RPMI7951 (cell line): Measurements from ENCODE around the gene ARFGAP1. TPM values are rescaled to one million over a fixed set of nuclear protein-coding genes. Genes with fewer than 3 reads are reported as not detected.

Source experiments
- DNase-seq: peaks from one replicate; pipeline ENCODE4 v3.0.0-alpha.2; 2012; ENCODE audit warnings: low read depth
- total RNA-seq: library from RNA; depleted of rRNA; stranded (reverse); fragments of >200 nt; shearing (Covaris generic); gene quantifications from 2 replicates; pipeline ENCODE4 v1.2.3, GENCODE V29; 2014

ARFGAP1 gene
- total RNA-seq, 1 experiment from 2014 or later, result 29.0 TPM

DNA sequence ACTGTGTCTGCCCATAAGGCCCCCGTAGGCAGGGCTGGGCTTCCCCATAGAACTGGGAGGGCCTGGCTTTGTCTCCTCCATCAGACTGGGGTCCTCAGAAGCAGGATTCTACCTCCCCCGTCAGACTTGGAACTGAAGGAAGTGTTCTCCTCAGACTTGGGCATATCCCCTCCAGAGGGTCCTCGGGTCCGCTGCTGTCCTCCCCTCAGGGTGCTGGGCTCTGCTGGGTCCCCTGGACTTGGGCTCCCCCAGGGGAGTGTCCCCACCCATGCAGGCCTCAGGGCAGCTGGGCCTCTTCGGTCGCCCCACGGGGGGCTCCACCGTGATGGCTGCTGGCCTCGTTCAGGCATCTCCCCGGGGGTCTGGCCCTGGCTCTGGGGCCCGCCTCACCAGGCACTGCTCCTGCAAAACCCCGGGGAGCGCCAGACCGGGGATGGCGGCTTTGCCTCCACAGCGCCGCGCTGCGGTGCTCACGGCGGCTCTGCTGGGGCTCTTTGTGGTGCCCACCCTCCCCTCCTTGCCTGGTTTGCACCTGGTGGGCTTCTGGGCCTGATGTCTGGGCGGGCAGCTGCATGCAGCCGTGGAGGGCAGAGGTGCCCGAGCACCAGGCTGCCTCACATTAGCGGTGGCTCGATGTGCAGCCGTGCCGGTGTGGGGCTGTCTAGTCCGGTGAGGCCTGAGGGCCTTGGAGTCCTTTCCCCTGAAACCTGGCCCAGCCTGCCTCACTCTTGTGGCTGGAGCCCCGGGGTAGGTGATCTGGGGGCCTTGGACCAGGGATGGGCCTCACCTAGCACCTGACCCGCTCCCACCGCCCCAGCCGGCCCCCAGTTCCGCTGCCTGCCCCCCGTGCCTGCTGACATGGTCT is 34.3 kb downstream of the ARFGAP1 start:
- DNase-seq, result no peak

DNA sequence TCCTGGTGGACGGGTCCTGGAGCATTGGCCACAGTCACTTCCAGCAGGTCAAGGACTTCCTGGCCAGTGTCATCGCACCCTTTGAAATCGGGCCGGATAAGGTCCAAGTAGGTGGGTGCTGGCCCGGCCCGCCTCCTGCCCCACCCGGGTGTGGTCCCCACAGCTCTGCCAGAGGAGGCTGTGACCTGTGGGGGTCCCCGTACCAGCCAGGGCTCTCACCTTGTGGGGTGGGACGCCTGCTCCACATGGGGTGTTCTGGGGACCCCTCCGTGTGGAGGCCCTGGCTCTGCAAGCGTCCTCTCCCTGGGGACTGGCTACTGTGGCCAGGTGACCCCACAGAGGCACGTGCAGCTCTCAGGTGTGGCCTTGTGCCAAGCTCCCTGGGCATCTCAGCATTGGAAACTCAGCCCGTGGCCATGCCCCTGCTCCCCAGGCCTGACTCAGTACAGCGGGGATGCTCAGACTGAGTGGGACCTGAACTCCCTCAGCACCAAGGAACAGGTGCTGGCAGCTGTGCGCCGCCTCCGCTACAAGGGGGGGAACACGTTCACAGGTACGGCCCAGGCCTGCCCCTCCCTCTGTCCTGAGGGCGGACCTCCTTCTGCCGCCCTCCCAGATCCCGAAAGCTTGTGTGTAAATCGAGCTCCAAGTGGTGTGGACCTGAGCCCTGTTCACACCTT is 35.1 kb downstream of the ARFGAP1 start:
- no peak for DNase-seq

DNA sequence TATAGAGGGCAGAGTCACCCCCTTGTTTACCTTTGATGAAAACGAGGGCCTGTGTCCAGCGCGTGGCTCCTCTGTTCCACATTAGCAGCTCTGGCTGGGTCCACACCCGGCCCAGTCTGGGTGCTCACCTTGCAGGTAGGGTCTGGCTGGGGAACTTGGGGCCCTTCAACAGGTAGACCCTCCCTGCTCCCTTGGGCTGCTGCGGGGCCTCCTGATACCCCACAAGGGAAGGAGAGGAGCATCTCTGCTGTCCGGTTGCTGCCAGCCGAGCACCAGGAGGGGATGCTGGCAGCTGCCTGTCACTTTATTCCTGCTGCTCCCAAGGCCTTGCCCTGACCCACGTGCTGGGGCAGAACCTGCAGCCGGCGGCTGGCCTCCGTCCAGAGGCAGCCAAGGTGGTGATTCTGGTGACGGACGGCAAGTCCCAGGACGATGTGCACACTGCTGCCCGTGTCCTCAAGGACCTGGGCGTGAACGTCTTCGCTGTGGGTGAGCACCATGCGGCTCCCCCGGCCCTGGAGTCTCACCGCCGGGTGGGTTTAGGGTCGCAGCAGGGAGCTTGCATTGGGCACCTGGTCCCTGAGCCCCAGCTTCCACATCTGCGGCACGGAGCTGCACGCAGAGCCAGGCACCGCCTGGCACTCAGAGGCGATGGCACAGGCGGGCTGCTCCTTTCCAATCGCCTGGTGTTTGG is 35.8 kb downstream of the ARFGAP1 start:
- DNase-seq, result no peak

DNA sequence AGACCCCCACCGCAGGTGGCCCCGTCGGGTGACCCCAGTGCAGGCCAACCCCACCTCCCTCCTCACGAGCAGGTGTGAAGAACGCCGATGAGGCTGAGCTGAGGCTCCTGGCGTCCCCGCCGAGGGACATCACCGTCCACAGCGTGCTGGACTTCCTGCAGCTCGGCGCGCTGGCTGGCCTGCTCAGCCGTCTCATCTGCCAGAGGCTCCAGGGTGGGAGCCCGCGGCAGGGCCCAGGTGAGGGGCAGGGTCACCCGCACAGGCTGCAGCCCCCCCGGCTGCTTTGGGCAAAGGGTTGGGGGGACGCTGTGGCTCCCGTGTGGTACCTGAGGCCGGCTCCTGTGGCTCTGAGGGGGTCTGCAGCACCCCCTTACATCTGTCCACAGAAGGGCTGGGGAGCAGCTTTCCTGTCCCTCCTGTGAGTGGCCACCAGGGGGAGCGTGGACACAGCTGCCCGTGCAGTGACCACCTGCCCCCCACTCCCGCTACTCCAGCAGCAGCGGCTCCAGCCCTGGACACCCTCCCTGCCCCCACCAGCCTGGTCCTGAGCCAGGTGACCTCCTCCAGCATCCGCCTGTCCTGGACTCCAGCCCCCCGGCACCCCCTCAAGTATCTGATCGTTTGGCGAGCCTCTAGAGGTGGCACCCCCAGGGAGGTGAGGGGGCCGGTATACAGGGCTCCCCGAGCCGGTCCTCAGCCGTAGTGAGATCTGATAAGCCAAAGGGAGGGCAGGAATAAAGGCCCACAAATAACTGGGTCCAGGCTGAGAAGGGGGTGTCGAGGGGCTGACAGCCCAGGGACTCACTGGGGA is 36.9 kb downstream of the ARFGAP1 start:
- DNase-seq, result peak; percentile 41

DNA sequence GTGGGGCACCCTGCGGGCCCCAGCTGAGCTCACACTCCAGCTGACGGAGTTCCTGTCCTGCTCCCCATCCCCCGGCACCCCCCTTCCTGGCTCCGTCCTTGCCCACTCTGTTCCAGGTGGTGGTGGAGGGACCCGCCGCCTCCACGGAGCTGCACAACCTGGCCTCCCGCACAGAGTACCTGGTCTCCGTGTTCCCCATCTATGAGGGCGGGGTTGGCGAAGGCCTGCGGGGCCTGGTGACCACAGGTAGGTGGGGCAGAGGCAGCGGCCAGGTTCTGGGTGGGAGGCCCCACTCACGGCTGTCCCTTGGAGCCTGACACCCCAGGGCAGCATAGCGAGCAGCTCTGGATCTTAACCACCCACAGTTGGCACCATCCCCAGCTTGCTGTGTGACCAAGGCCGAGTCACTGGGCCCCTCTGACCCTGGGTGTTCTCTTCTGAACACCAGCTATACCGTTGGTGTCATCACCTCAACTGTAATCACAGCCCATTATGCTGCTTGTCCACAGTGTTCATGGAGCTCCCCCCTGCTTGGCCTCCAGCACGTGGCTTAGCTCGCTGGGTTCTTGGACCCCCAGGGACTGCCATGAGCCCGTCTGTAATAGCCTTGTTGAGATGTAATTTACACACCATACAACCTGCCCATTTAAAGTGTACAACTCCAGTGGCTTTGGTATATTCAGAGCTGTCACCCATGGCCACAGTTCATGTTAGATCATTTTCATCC is 37.8 kb downstream of the ARFGAP1 start:
- DNase-seq, result no peak

DNA sequence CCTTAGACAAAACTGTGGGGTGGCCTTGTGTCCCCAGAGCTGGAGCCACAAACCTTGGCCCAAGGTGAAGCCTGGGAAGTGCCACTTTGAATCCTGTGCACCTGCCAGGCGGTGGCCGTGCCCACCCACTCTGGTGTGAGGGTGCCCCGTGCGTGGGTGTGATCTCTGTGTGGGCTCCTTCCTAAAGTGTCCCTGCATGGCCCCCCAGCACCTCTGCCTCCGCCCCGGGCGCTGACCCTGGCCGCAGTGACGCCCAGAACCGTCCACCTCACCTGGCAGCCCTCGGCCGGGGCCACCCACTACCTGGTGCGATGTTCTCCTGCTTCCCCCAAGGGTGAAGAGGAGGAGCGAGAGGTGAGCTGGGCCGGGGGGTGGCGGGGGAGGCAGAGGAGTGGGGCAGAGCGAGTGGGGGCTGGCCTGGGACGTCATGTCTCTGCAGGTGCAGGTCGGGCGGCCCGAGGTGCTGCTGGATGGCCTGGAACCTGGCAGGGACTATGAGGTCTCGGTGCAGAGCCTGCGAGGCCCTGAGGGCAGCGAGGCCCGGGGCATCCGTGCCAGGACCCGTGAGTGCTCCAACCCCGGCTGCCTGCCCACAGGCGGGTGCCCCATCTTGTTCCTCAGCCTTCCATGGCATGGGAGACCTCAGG is 38.7 kb downstream of the ARFGAP1 start:
- no peak for DNase-seq

DNA sequence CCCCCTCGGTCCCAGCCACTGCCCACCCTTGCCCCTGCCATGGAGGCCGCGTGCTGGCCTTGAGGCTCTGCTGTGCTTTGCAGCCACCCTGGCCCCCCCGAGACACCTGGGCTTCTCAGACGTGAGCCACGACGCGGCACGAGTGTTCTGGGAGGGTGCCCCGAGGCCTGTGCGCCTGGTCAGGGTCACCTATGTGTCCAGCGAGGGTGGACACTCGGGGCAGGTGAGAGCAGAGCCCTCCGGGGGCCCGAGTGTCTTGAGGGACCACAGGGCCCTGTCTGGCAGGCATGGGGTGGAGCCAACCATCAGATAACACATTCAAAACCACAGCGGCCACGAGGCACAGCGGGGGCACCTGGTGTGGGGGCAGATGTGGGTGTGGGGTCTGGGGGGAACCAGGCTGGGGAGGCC is 39.2 kb downstream of the ARFGAP1 start:
- DNase-seq, result no peak

DNA sequence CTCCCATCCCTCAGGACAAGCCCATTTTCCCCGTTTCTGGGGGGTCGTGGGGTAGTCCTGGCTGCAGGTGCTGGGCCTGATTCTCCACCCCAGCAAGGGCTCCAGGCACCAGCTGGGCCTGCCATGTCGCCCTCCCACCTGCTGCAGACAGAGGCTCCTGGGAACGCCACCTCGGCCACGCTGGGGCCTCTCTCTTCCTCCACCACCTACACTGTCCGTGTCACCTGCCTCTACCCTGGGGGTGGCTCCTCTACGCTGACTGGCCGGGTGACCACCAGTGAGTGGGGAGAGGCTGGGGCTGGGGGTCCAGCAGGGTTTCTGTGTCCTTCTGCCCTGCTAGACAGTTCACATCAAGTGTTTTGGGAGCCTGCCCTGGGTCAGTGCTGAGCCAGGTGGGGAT is 39.7 kb downstream of the ARFGAP1 start:
- DNase-seq, result no peak

DNA sequence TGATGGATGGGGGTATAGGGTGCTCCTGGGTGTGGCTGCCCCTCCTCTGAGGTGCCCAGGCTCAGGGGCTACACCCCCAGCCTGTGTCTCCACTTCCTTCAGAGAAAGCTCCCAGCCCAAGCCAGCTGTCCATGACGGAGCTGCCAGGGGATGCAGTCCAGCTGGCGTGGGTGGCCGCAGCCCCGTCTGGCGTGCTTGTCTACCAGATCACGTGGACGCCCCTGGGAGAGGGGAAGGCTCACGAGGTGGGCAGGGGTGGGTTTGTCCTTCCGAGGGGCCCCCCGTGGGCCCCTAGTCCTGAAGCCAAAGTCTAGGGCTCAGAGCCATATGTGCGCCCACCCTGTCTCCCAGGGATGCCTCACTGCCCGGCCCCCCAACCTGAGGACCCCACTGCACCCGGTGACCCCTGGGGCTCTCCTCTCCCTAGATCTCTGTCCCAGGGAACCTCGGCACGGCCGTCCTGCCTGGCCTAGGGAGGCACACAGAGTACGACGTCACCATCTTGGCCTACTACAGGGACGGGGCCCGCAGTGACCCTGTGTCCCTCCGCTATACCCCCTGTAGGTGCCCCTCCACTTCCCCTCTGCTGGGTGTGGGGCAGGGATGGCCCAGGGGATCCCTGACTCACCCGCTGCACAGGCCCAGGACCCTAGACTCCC is 40.2 kb downstream of the ARFGAP1 start:
- no peak for DNase-seq

DNA sequence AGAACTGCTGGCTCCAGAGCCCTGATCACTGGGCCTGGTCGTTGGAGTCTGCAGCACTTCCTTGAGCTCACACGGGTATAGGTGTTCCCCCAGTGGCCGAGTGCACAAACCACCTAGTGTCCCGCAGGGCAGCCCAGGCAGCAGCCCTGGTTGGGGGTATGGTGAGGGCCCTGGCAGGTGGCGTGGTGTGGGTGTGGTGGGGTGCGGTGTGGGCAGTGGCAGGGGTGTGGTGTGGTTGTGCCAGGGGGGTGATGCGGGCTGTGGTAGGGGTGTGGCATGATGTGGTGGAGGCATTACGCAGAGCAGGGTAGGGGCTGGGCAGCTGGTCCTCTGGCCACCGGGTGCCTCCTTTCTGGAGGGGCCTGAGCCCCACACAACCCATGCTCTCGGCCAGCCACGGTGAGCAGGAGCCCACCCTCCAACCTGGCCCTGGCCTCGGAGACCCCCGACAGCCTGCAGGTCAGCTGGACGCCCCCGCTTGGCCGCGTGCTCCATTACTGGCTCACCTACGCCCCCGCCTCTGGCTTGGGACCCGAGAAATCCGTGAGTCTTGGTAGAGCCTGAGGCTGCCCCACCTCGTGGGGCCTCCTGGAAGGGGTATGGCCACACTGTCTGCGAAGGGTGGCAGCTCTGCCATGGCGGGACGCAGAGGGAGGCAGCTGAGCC is 40.9 kb downstream of the ARFGAP1 start:
- DNase-seq, result no peak

DNA sequence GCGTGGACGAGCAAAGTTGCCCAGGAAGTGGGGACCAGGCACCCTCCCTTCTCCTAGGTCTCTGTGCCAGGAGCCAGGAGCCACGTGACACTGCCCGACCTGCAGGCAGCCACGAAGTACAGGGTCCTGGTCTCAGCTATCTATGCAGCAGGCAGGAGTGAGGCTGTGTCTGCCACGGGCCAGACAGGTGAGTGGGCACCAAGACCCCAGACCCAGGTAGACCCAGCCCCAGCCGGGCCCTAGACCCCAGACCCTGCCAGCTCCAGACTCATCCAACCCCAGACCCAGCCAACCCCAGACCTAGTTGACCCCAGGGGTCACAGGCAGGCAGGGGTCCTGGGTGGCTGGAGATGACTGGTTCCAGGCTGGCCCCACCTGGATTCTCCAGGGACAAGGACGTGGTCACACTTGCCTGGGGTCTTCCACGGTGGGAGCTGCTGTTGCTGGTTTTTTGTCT is 41.4 kb downstream of the ARFGAP1 start:
- DNase-seq, result no peak

DNA sequence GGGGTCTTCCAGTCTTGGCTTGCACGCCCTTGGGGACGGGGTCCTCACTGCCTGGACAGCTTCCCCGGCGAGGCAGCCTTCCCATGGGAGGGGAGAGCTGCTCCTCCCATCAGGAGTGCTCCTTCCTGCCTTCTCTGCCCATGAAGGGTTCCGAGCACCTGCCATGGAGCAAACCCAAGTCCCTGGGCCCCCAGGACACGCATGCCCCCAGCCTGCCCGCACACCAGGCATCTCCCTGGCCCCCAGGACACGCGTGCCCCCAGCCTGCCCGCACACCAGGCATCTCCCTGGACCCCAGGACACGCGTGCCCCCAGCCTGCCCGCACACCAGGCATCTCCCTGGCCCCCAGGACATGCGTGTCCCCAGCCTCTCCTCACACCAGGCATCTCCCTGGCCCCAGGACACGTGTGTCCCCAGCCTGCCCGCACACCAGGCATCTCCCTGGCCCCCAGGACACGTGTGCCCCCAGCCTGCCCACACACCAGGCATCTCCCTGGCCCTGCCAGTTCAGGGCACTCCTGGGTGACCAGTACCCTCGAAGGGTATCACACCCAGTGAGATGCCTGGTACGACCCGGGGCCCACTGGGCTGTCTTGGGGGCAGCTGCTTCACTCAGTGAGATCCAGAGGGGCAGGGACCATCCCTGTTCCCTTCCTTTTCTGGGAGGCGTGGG is 42.1 kb downstream of the ARFGAP1 start:
- DNase-seq, result no peak

DNA sequence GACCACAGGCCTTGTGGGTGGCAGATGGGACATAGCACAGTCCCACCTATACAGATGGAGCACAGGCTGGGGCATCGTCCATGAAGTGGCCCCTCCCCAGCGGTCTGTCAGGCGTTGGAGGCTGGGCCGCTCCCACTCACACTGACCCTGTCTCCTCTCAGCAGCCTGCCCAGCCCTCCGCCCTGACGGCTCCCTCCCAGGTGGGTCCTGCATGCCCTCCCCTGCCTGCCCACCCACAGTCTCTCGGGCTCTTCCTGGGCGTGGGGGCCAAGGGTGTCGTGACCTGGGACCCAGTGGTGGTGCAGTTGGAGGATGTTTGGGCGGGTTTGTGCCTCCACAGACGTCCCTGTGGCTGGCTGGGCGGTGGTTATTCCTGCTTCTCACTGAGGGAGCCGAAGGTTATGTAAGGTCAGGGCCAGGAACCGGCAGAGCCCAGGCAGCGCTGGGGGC is 42.7 kb downstream of the ARFGAP1 start:
- no peak for DNase-seq

DNA sequence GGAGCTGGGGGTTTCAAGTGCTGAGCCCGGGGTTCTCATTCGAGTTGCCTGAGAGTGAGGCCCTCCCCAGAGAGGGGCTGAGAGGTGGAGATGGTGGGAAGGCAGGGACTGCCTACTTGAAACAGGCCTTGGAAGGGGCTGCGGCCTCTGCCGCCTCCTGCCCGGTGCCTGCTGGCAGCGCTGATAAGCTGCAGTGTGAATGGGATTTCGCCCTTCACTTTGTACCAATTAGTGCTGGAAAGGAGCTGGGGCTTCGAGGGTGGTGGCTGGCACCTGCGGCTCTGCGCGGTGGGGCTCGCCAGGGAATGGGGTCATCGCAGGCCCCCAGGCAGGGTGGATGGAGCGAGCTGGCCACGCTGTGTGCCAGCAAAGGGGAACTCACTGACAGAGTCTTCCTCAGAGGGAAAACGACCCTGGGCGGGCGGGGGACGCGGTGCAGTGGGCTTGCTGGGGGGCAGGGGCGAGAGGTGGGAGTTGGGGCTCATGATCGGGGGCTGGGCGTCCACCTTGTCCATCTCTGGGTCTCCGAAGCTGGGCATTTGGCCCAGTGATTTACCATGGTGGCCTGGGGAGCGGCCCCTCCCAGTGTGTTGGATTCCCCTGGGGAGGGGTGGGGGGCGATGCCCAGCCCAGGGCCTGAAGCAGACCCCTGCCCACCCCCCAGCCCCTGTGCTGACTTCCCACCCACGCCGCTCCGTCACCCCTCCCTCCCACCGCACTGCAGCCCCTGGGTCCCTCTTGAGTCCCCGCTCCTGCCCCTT is 43.3 kb downstream of the ARFGAP1 start:
- no peak for DNase-seq

DNA sequence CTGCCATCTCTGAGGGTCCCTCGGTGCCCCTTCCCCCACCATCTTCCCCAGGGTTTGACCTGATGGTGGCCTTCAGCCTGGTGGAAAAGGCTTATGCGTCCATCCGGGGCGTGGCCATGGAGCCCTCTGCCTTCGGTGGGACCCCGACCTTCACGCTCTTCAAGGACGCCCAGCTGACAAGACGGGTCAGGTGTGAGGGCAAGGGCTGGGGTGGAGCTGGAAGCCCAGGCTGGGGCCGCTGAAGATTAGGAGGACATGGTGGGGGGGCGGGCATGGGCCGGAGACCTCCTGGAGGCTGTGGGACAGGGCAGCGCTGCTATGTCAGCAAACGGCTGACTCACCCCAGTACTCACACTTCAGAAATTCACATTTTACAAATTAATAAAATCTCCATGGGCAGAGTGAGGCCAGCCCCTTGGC is 43.9 kb downstream of the ARFGAP1 start:
- DNase-seq, result no peak

DNA sequence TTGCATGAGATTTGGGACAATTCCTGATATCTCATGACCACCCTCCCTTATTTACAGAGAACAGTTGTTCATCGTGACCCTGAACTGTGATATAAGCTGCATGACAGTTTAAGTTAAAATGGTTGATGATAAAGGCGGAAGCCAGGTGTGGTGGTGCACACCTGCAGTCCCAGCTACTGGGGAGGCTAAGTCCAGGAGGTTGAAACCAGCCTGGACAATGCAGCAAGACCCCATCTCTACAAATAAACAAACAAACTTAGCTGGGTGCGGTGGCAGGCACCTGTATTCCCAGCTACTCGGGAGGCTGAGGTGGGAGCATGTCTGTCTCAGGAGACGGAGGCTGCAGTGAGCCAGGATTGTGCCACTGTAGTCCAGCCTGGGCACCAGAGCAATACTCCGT is 44.4 kb downstream of the ARFGAP1 start:
- DNase-seq, result no peak

DNA sequence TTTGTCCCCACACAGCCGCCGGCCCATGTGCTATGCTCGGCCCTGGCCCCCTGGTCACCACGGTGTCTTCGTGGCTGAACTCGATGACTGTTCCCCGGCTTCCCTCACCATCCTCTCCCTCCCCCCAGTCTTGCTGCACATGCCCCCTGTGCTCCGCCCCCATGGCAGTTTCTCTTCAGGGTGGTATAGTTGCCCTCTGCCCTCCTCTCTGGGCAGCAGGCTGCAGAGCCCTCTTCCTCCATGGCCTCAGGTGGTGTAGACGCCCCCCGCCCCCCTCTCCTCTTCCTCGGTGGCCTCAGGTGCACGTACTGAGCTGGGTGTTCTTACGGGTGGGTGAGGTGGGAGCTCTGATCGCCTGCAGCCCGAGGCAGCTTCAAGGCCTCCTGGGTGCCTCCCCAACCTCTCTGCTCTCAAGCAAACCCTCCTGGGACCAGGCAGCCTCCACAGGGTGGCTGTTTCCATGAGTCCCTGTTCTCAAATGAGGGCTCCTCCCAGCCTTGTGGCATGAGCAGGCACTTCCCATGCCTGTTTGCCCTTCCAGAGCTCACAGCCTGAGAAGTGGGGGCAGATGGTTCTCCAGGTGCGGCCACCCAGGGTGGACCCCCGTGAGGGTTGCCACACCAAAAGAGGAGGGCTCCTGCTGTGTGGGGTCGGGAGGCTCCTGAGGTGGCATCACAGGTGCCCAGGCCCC is 45.1 kb downstream of the ARFGAP1 start:
- DNase-seq, result no peak
